ENCODE results near the gene ATP2B2. TPM values are rescaled to one million over a fixed set of nuclear protein-coding genes. Genes with fewer than 3 reads are reported as not detected.

ATP2B2 gene
- total RNA-seq, 3 donors from 2014 or later, result 0.05 TPM; not detected in 2

GRCh38 chr3:10469441-10470119, 35.8 kb downstream of the ATP2B2 start:
- ATAC-seq (no peak), DNase-seq (no peak)
- H3K4me3 Mint-ChIP-seq, result no peak overlapping the region
- H3K4me1 Mint-ChIP-seq (ENCODE audit: low read depth), result peaks cover 5% of the 10 kb centered on the region
- H3K27me3 Mint-ChIP-seq (ENCODE audit: low read depth), result peaks cover 20% of the 10 kb centered on the region
- no peaks in the 10 kb centered on the region for H3K36me3 Mint-ChIP-seq (ENCODE audit: insufficient read depth)
- no peaks in the 10 kb centered on the region for H3K9me3 Mint-ChIP-seq

GRCh38 chr3:10468613-10469354, 36.6 kb downstream of the ATP2B2 start:
- peaks cover 5% of the 10 kb centered on the region for H3K4me1 Mint-ChIP-seq (ENCODE audit: low read depth)
- ATAC-seq, result no peak
- no peak overlapping the region for H3K4me3 Mint-ChIP-seq
- DNase-seq, result no peak
- no peaks in the 10 kb centered on the region for H3K9me3 Mint-ChIP-seq
- H3K27me3 Mint-ChIP-seq (ENCODE audit: low read depth), result peaks cover 20% of the 10 kb centered on the region
- no peaks in the 10 kb centered on the region for H3K36me3 Mint-ChIP-seq (ENCODE audit: insufficient read depth)

GRCh38 chr3:10467904-10468612, 37.3 kb downstream of the ATP2B2 start:
- Mint-ChIP-seq H3K4me3 (no peak overlapping the region), H3K4me1 (ENCODE audit: low read depth) (peaks cover 5% of the 10 kb centered on the region), H3K27me3 (ENCODE audit: low read depth) (peaks cover 20% of the 10 kb centered on the region), H3K36me3 (ENCODE audit: insufficient read depth) (no peaks in the 10 kb centered on the region), H3K9me3 (no peaks in the 10 kb centered on the region)
- DNase-seq, result no peak
- ATAC-seq, result no peak

- peaks cover 5% of the 10 kb centered on the region for H3K4me1 Mint-ChIP-seq (ENCODE audit: low read depth)
- H3K27me3 Mint-ChIP-seq (ENCODE audit: low read depth), result peaks cover 16% of the 10 kb centered on the region
- no peaks in the 10 kb centered on the region for H3K9me3 Mint-ChIP-seq
- DNase-seq (no peak), ATAC-seq (no peak)
- no peaks in the 10 kb centered on the region for H3K36me3 Mint-ChIP-seq (ENCODE audit: insufficient read depth)
- H3K4me3 Mint-ChIP-seq, result no peak overlapping the region
These were observed 38.2 kb downstream of the ATP2B2 start for GRCh38 chr3:10467204-10467603.

- no peaks in the 10 kb centered on the region for H3K9me3 Mint-ChIP-seq
- no peaks in the 10 kb centered on the region for H3K36me3 Mint-ChIP-seq (ENCODE audit: insufficient read depth)
- ATAC-seq (no peak), DNase-seq (no peak)
- H3K27me3 Mint-ChIP-seq (ENCODE audit: low read depth), result peaks cover 13% of the 10 kb centered on the region
- peaks cover 2% of the 10 kb centered on the region for H3K4me1 Mint-ChIP-seq (ENCODE audit: low read depth)
- H3K4me3 Mint-ChIP-seq, result no peak overlapping the region
These were observed 39.2 kb downstream of the ATP2B2 start for GRCh38 chr3:10466186-10466585.

GRCh38 chr3:10465161-10465560, 40.2 kb downstream of the ATP2B2 start:
- Mint-ChIP-seq H3K4me3 (no peak overlapping the region), H3K36me3 (ENCODE audit: insufficient read depth) (no peaks in the 10 kb centered on the region), H3K4me1 (ENCODE audit: low read depth) (no peaks in the 10 kb centered on the region), H3K27me3 (ENCODE audit: low read depth) (peaks cover 5% of the 10 kb centered on the region), H3K9me3 (no peaks in the 10 kb centered on the region)
- DNase-seq, result no peak
- no peak for ATAC-seq

- no peaks in the 10 kb centered on the region for H3K4me1 Mint-ChIP-seq (ENCODE audit: low read depth)
- no peaks in the 10 kb centered on the region for H3K9me3 Mint-ChIP-seq
- no peak overlapping the region for H3K4me3 Mint-ChIP-seq
- no peaks in the 10 kb centered on the region for H3K36me3 Mint-ChIP-seq (ENCODE audit: insufficient read depth)
- DNase-seq (no peak), ATAC-seq (no peak)
- H3K27me3 Mint-ChIP-seq (ENCODE audit: low read depth), result no peaks in the 10 kb centered on the region
These were observed 41.6 kb downstream of the ATP2B2 start for GRCh38 chr3:10463533-10464434.

GRCh38 chr3:10462641-10463532, 42.5 kb downstream of the ATP2B2 start:
- H3K9me3 Mint-ChIP-seq, result no peaks in the 10 kb centered on the region
- no peak overlapping the region for H3K4me3 Mint-ChIP-seq
- H3K27me3 Mint-ChIP-seq (ENCODE audit: low read depth), result no peaks in the 10 kb centered on the region
- H3K36me3 Mint-ChIP-seq (ENCODE audit: insufficient read depth), result no peaks in the 10 kb centered on the region
- no peak for ATAC-seq
- H3K4me1 Mint-ChIP-seq (ENCODE audit: low read depth), result no peaks in the 10 kb centered on the region
- no peak for DNase-seq

DNA sequence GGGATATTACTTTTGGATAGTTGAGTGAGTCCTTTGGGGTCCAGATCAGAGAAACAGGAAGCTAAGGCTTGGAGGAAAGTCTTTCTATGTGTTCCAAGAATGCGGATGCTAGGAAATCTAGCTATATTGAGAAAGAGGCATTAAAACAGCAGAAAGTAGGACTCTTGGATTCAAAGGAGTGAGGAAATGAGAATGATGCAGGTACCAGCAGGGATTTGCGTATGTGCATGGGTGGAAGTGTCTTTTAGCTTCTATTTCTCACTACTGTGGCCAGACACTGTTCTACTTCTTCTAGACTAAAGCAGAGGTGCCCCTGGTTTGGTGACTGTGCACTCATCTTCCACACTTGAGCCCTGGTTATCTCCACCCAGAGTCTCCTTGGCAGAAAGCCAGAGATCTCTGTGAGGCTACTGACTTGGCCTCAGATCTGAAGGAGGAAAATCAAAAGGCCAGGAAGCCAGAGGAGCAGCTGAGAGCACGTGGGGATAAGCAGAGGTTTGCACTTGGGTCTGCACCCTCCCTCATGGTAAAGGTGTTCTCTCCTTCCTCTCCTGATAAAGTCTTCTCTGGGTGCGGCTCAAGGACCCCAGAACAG, 44.3 kb downstream of the ATP2B2 start:
- no peaks in the 10 kb centered on the region for H3K9me3 Mint-ChIP-seq
- no peaks in the 10 kb centered on the region for H3K4me1 Mint-ChIP-seq (ENCODE audit: low read depth)
- peaks cover 10% of the 10 kb centered on the region for H3K27me3 Mint-ChIP-seq (ENCODE audit: low read depth)
- ATAC-seq (no peak), DNase-seq (no peak)
- H3K36me3 Mint-ChIP-seq (ENCODE audit: insufficient read depth), result no peaks in the 10 kb centered on the region
- no peak overlapping the region for H3K4me3 Mint-ChIP-seq

DNA sequence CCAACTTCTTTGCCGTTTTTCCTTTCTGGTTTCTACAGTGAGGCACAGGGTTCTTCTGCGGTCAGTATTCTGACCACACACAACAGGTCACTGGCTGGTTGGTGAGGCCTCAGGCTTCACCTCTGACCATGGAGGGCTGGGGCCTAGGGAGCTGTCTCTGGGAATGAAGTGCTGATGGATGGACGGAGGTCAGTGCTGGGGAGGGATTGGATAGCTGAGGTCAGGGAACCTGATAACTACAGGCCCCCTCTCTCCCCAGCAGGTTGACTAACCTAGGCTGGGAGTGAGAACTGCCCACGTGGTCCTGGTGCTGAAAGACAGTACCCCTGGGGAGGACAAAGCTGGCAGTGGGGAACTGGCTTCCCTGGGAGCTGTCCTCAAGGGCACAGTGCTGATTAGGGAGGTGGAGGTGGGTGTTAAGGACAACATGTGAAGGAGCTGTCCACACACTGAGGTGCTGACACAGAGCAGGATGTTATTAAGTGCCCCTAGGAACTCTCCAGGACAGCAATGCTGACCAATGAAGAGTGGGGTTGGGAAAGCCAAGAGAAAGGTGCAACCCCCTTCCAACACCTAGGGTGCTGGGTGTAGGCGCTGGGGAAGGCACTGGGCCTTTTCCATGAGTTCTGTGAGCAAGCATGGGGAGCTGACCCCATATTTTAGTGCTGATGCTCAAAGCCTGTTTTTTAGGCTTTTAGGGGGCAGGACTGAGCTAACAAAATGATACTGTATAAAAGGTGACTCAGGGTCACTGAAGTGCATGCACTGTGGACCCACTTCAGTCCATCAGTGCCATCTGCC, 45.2 kb downstream of the ATP2B2 start:
- H3K36me3 Mint-ChIP-seq (ENCODE audit: insufficient read depth), result no peaks in the 10 kb centered on the region
- DNase-seq (no peak), ATAC-seq (peak; percentile 63 to 64)
- peaks cover 13% of the 10 kb centered on the region for H3K27me3 Mint-ChIP-seq (ENCODE audit: low read depth)
- no peaks in the 10 kb centered on the region for H3K4me1 Mint-ChIP-seq (ENCODE audit: low read depth)
- no peak overlapping the region for H3K4me3 Mint-ChIP-seq
- no peaks in the 10 kb centered on the region for H3K9me3 Mint-ChIP-seq

GRCh38 chr3:10457560-10457959, 47.8 kb downstream of the ATP2B2 start:
- ATAC-seq (no peak), DNase-seq (no peak)
- Mint-ChIP-seq H3K36me3 (ENCODE audit: insufficient read depth) (no peaks in the 10 kb centered on the region), H3K27me3 (ENCODE audit: low read depth) (peaks cover 16% of the 10 kb centered on the region), H3K4me3 (no peak overlapping the region), H3K9me3 (no peaks in the 10 kb centered on the region), H3K4me1 (ENCODE audit: low read depth) (no peaks in the 10 kb centered on the region)

GRCh38 chr3:10456981-10457380, 48.4 kb downstream of the ATP2B2 start:
- Mint-ChIP-seq H3K9me3 (no peaks in the 10 kb centered on the region), H3K27me3 (ENCODE audit: low read depth) (peaks cover 19% of the 10 kb centered on the region), H3K36me3 (ENCODE audit: insufficient read depth) (no peaks in the 10 kb centered on the region), H3K4me3 (no peak overlapping the region), H3K4me1 (ENCODE audit: low read depth) (no peaks in the 10 kb centered on the region)
- no peak for DNase-seq
- ATAC-seq, result no peak

Data from activated T-cell treated with anti-CD3 and anti-CD28 coated beads, Interleukin-2, amount 50 U/mL, for 4 hours (primary cell).